ENCODE results near the gene DRD4.

Gene DRD4

GRCh38 chr11:610146-610801, 26.8 kb upstream of the DRD4 start:
- no peaks in the 10 kb centered on the region for H3K27me3 ChIP-seq
- peaks cover 0 to 27% (median 15%) of the 10 kb centered on the region in 4 donors for H3K4me1 ChIP-seq
- H3K4me3 ChIP-seq: no peak overlapping the region
- H3K27ac ChIP-seq: no peak overlapping the region
- TF ChIP-seq CTCF (IDR thresholded peaks at IDR 0.05): no peak
- intact Hi-C loops (cut with DNase I; ENCODE audit: low total_unique reads): loop anchor here (2.0 to 5.0 kb wide), 2 partner anchors 33 to 77 kb away; partner anchors contain the start of gene PHRF1
- no peaks in the 10 kb centered on the region for H3K9me3 ChIP-seq
- peaks cover 76 to 86% (median 85%) of the 10 kb centered on the region in 3 donors for H3K36me3 ChIP-seq
- DNase-seq: no peak

GRCh38 chr11:611001-611996, 25.8 kb upstream of the DRD4 start:
- no peak for TF ChIP-seq CTCF (IDR thresholded peaks at IDR 0.05)
- DNase-seq: peak in 1 of 2 donors; percentile 62
- H3K4me1 ChIP-seq: peaks cover 0 to 28% (median 18%) of the 10 kb centered on the region in 4 donors
- H3K27ac ChIP-seq: no peak overlapping the region
- H3K27me3 ChIP-seq: no peaks in the 10 kb centered on the region
- H3K9me3 ChIP-seq: no peaks in the 10 kb centered on the region
- H3K4me3 ChIP-seq: no peak overlapping the region
- peaks cover 67 to 76% (median 75%) of the 10 kb centered on the region in 3 donors for H3K36me3 ChIP-seq
- intact Hi-C loops (cut with DNase I; ENCODE audit: low total_unique reads): loop anchor here (2.0 to 5.0 kb wide), 2 partner anchors 34 to 78 kb away; partner anchors contain the start of gene PHRF1

- H3K36me3 ChIP-seq: peaks cover 56 to 66% (median 64%) of the 10 kb centered on the region in 3 donors
- H3K27me3 ChIP-seq: no peaks in the 10 kb centered on the region
- H3K27ac ChIP-seq: no peak overlapping the region
- TF ChIP-seq CTCF (IDR thresholded peaks at IDR 0.05): no peak
- intact Hi-C loops (cut with DNase I; ENCODE audit: low total_unique reads): loop anchor here (5.0 kb wide), 1 partner anchor 35 kb away; the partner anchor contains the start of gene PHRF1
- peaks cover 0 to 28% (median 19%) of the 10 kb centered on the region in 4 donors for H3K4me1 ChIP-seq
- H3K9me3 ChIP-seq: no peaks in the 10 kb centered on the region
- no peak overlapping the region for H3K4me3 ChIP-seq
- no peak for DNase-seq
These were observed 24.7 kb upstream of the DRD4 start for GRCh38 chr11:612201-612960.

GRCh38 chr11:612961-613300, 24.1 kb upstream of the DRD4 start:
- no peaks in the 10 kb centered on the region for H3K27me3 ChIP-seq
- no peak for TF ChIP-seq CTCF (IDR thresholded peaks at IDR 0.05)
- no peak overlapping the region for H3K4me3 ChIP-seq
- H3K4me1 ChIP-seq: peaks cover 0 to 28% (median 19%) of the 10 kb centered on the region in 4 donors
- no peak for DNase-seq
- H3K36me3 ChIP-seq: peaks cover 52 to 66% (median 58%) of the 10 kb centered on the region in 3 donors
- H3K9me3 ChIP-seq: no peaks in the 10 kb centered on the region
- H3K27ac ChIP-seq: no peak overlapping the region
- intact Hi-C loops (cut with DNase I; ENCODE audit: low total_unique reads): loop anchor here (5.0 kb wide), 1 partner anchor 36 kb away; the partner anchor contains the start of gene PHRF1
